Measurements from ENCODE around the gene RHOD.

DNA sequence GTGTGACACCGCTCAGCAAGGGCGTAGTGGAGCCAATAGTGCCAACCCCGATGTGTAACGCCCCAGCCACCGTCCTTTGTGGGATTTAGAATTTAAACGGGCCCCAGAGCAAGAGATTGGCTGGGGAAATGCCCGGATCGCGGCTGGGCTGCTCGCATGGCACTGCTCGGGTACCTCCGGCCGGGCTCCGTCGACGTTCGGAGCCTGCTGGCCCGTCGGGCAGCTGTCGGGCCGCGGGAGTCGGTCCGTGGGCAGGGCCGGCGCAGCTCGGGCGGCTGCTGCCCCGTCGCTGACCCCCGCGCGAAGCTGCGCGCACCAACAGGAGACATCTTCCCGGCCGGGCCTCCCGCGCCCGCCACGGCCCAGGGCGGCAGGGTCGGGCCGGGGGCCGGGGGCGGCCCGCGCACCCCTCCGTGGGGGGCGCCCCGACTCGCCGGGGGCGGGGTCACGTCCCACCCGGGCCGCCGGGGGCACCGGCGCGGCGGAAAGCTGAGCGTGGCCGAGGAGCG, 61.1 kb downstream of the RHOD start:
- TF ChIP-seq, protein P1, sequence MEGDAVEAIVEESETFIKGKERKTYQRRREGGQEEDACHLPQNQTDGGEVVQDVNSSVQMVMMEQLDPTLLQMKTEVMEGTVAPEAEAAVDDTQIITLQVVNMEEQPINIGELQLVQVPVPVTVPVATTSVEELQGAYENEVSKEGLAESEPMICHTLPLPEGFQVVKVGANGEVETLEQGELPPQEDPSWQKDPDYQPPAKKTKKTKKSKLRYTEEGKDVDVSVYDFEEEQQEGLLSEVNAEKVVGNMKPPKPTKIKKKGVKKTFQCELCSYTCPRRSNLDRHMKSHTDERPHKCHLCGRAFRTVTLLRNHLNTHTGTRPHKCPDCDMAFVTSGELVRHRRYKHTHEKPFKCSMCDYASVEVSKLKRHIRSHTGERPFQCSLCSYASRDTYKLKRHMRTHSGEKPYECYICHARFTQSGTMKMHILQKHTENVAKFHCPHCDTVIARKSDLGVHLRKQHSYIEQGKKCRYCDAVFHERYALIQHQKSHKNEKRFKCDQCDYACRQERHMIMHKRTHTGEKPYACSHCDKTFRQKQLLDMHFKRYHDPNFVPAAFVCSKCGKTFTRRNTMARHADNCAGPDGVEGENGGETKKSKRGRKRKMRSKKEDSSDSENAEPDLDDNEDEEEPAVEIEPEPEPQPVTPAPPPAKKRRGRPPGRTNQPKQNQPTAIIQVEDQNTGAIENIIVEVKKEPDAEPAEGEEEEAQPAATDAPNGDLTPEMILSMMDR (IDR thresholded peaks at IDR 0.05; ENCODE audit: insufficient read depth, low read depth, low read length), result no peak
- TF ChIP-seq EZH2 (IDR thresholded peaks at IDR 0.05; ENCODE audit: insufficient read depth, low read length), result no peak

Measured in astrocyte (in vitro differentiated cells and primary cell).